Cerebellar nuclear complex (tissue), 1 donor: ENCODE data around the gene OR5A1.

Experiments used
- DNase-seq, 2 experiments: peaks; one replicate each; lab custom pipeline; 2025; lab: John Stamatoyannopoulos, UW

Gene OR5A1

GRCh38 chr11:59479906-59480305 lies 43.6 kb downstream of the OR5A1 start:
- no peak for DNase-seq

GRCh38 chr11:59480359-59480758 lies 44.1 kb downstream of the OR5A1 start:
- no peak for DNase-seq
